D341Med (cell line): ENCODE results near the gene PRKAG1.

Experiments used
- DNase-seq: peaks from one replicate; pipeline ENCODE4 v3.0.0; 2012; ENCODE audit warnings: low spot score

Gene PRKAG1

DNA sequence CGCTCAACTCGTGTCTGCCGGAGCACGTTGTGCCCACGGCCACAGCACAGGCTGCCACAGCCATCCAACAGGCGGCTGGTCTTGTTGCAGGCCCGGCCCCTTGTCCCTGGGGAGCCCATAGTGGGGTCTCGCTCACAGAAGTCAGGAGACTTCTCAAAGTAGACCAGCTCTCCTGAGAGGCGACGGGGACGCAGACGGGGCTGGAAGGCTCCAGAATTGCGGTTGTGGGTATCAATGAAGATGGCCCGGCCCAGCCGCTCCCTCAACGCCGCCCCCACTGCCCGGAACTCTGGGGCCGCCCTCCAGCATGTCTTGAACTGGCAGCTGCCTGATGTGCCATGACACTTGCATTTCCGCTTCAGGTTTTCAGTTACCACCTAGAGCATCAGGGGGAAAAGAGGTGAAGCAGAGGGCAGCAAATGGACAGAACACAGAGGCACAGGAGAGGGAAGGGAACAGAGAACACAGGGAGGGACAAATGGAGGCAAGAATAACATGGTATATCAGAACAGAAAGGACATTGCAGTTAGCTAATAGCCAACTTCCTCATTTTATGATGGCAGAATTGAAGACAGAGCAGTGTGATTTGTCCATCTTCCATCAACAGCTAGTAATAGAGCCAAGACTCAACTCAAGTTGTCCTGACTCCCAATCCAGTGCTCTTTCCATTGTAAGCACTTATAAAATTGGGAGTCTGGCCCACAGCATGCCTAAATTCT, 52.2 kb downstream of the PRKAG1 start:
- no peak for DNase-seq

DNA sequence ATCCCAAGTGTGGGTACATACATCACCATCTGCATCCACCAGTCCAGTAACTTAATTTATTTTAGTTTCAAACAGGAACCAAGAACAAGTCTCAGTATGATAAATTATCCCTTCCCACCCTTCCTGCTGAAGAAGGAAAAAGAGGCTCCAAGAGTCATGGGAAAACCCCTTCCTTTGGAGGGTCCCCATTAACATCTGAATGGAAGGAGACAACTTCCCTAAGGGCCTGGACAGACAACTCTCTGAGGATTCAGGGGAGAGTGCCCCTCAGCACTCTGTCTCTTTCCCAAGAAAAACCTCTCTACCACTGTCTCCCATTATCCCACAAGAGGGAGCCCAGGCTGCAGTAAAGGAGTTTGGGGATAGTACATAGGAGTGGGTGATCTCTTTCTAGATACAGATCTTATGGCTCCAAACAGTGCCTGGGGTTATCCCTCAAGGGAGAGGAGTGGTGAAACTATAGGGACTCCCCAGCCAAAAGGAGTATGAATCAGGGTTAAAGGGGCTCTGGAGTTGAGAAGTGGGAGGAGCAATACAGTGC, 53.2 kb downstream of the PRKAG1 start:
- peak; percentile 50 for DNase-seq

GRCh38 chr12:48961801-48962200, 56.8 kb downstream of the PRKAG1 start:
- no peak for DNase-seq

DNA sequence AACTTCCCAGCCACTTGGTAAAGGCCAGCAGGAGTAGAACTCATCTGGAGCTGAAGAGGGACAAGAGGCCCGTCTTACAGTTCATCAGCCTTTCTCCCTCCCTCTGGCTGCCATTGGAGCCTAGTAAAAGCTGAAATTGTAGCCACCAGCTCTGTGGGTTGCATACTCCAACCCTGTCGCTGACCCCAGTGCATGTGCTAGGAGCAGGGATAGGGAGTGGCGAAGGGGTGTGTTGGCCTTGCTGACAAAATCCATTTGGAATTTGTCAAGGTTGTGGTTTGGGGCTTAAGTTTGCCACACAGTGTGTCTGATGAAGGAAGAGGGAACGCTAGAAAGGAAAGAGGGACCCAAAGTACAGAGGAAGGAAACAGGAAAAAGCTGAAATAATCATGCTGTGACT, 57.2 kb downstream of the PRKAG1 start:
- DNase-seq: no peak

DNA sequence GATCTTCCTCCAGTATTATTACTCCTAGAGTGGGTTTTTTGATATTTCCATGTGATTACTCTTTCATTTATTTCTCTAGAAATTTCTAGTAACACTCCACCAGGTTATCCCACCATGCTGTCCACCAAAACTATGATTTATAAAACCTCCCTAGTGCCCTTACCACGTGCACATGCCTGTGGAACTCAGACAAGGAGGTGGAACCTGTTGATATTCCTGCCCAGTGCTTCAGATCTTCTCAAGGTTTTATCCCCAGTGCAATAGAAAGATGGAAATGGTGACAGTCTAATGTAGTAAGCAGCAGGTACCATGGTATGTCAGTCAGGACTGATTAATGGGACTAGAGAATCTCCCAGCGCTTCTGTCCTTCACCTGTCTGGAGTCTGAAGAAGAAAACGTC, 57.7 kb downstream of the PRKAG1 start:
- DNase-seq: no peak

DNA sequence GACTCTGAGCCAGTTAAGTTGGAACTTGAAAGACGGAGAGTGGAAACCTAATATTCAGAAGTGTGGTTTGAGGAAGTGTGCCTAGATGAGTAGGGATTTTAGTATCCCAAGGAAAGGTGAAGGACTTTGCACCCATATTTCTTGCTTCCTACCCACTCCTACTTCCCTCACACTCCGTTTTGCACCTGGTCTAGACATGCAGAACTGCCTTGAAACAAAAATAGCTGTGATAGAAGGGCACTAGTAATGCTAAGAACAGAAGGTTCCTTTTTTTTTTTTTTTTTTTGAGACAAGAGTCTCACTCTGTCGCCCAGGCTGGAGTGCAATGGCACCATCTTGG, 60.6 kb downstream of the PRKAG1 start:
- no peak for DNase-seq

DNA sequence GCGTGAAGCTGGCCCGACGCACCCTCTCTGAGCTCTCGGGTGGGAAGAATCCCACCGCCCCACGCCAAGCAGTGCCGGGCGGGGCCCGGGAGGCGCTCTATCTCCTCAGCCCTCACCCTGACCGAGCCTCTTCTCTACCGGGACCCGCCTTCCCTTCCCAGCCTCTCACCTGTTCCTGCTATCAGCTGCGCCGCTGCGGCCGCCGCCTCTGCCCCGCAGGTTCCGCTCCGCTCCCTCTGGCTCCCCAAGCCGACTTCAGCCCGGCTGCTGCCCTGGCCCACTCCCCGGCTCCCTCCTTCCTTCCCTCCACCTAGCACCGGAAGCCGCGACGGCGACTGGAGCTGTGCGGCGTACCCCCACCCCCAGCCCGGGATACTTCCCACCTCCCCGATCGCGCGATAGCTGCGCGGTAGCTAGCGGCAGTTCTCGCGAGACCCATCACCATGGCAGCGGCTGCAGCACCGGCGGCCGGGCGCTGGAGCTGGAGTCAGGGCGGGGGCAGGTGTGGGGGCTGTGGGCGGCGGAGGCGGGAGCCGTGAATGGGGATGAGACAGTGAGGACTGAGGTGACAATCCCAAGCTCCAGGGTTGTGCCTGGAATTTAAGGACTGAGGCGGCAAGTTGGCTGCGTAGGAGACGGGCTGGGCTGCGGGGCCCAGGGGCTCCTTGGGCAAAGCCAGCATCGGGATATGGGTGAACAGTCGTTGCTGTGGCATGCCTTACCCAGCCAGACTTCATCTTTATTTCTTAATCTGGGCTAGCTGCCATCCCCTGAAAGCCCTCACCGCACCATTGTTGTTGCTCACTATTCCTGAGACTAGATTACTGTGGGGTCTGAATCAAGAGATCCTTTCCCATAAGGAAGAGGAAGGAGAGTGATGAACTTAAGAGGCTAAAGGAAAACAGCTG, 61.2 kb downstream of the PRKAG1 start, which contains the start of gene ARF3:
Gene ARF3, minus strand, starts transcription at position 347 of the 908 bp plus-strand sequence. CDS start 16,392 bp downstream, outside the sequence.
- peak; percentile 98 for DNase-seq

DNA sequence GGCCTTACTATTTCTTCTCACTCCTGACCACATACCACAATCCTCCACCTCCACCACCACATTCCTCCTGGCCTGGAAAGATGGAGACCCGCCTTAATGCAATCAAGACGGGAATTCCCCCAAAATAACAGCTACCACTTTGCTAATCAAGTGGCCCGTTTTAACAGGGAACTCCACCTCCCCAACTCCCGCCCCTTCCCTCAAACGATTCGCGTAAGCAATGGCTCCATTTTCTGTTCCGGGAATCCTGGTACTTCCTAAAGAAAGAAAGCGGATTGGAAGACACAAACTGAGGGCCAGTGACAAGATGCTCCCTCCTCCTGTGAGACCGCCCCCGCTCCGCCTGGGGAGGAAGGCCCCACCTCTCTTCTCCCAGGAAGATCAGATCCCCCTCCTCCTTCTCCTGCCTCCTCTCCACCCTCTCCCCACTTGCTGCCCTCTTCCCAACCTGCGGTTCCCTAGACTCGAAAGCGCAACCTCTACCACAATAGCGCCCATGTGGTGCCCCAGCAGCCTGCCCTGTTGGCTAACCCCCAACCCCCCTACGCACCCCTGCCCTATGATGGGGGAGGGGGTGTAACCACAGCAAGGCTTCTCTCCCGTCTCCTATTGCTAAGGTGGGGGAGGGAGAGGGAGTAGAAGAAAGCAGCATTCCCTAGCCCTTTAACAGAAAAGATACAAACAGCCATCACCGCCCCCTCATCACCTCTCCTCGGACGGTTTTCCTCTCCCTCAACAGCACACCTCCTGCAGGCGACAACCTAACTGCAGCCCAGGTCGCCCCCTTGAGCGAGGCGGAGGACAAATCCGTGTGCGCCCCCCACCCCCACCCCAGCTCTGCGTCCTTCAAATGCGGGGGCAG, 62.1 kb downstream of the PRKAG1 start:
- peak; percentile 90 for DNase-seq

DNA sequence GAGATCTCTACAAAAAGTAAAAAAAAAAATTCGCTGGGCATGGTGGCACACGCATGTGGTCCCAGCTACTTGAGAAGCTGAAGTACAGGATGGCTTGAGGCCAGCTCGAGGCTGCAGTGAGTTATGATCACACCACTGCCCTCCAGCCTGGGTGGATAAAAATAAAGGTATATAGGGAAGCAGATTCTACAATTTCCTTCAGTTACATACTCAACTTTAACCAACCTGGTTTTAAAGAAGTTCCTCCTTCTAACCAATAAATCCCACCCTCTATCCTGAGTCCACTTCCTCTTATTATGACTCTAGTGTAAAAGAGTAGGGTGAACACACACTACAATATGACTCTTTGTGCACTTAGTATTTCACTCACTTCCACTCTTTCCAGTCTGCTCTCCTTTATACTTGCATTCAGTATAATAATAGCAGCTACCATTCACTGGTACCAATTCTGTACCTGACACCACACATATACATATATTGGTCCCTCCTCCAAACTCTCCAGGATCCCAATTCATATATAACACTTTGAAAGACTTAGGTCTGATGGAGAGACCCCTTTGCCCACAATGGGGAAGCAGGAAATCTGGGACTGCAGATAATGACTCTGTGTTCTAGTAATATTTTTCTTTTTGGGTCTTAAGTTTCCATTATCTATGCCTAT, 63.6 kb downstream of the PRKAG1 start:
- no peak for DNase-seq

DNA sequence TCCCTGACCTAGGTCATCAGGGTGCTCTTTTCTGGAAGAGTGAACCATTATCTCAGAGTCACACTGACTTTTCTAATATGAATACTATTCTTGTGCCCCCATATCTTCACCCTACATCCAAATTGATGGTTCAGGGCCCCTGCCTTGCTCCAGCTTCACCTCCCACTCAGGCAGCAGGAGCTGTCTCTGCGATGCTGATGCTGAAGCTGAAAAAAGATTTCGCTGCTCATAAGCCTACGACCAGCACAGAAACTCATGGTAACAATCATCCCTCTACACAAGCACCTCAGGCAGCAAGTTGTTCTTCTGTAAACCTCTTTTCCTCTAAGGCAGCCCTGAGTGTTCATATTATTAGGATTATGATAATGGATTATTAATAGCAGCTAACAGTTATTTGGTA, 64.5 kb downstream of the PRKAG1 start:
- no peak for DNase-seq

DNA sequence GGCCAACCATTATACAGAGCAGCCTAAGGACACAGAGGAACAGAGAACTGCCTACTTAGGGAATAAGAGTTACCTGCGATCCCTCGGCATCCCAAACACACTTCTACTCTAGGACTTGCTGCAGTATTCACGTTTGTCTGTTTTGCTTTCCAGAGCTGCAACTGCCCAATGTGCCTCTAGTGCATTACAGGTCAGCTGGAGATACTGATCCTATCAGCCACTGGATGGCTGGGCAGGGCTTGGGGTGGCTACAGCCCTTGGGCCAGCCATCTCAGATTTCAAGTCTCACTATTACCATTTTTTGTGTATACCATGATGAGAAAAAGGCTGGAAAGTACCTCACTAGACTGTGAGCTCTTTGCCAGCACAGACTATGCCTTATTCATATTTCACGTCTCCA, 65.9 kb downstream of the PRKAG1 start:
- DNase-seq: no peak
